ENCODE measurements around the gene ADSS1.
A peak's percentile ranks its signal among the peaks of the same experiment; 100 is the strongest.

GRCh38 chr14:104735830-104736642 lies 12.0 kb downstream of the ADSS1 start:
- TF ChIP-seq CTCF (IDR thresholded peaks at IDR 0.05; ENCODE audit: low read depth, low read length, missing input control) (no peak), RAD21 (IDR thresholded peaks at IDR 0.05) (peak in 1 of 2 donors; percentile 68)
